Fibroblast of skin of scalp (primary cell): ENCODE results near the gene TNKS1BP1.

ENCODE experiments used
- DNase-seq: peaks from one replicate; pipeline ENCODE4 v3.0.0-alpha.2; 2013

Gene TNKS1BP1

GRCh38 chr11:57331720-57332119 is 7.0 kb upstream of the TNKS1BP1 start:
- no peak for DNase-seq

GRCh38 chr11:57330029-57330428 is 5.3 kb upstream of the TNKS1BP1 start:
- DNase-seq, result no peak

- no peak for DNase-seq
These were observed 3.0 kb upstream of the TNKS1BP1 start for GRCh38 chr11:57327721-57328120.

GRCh38 chr11:57325735-57326048 is 940 bp upstream of the TNKS1BP1 start:
- no peak for DNase-seq

- DNase-seq, result peak; percentile 70
These were observed 432 bp downstream of the TNKS1BP1 start for GRCh38 chr11:57324154-57324885.

GRCh38 chr11:57323855-57324153 is 948 bp downstream of the TNKS1BP1 start:
- no peak for DNase-seq

- peak; percentile 38 for DNase-seq
These were observed 1.4 kb downstream of the TNKS1BP1 start for GRCh38 chr11:57323167-57323854.

- DNase-seq, result peak; percentile 99
These were observed 2.2 kb downstream of the TNKS1BP1 start for GRCh38 chr11:57322256-57323166.

GRCh38 chr11:57321388-57322255 is 3.1 kb downstream of the TNKS1BP1 start:
- no peak for DNase-seq

GRCh38 chr11:57320719-57321387 is 3.9 kb downstream of the TNKS1BP1 start:
- no peak for DNase-seq

GRCh38 chr11:57320067-57320718 is 4.6 kb downstream of the TNKS1BP1 start:
- DNase-seq, result no peak

- DNase-seq, result no peak
These were observed 6.6 kb downstream of the TNKS1BP1 start for GRCh38 chr11:57318178-57318577.

- no peak for DNase-seq
These were observed 8.7 kb downstream of the TNKS1BP1 start for GRCh38 chr11:57316017-57316416.

- DNase-seq, result peak; percentile 78
These were observed 9.3 kb downstream of the TNKS1BP1 start for GRCh38 chr11:57315491-57315890.

GRCh38 chr11:57314221-57314973 is 10.4 kb downstream of the TNKS1BP1 start:
- DNase-seq, result no peak

GRCh38 chr11:57313788-57314135 is 11.0 kb downstream of the TNKS1BP1 start:
- DNase-seq, result no peak

GRCh38 chr11:57313071-57313787 is 11.5 kb downstream of the TNKS1BP1 start:
- no peak for DNase-seq

- DNase-seq, result no peak
These were observed 12.2 kb downstream of the TNKS1BP1 start for GRCh38 chr11:57312511-57313021.

GRCh38 chr11:57311109-57311936 is 13.4 kb downstream of the TNKS1BP1 start:
- DNase-seq, result peak; percentile 96
